DOHH2 (cell line): ENCODE measurements around the gene TEX14.

ENCODE experiments used
- CTCF ChIP-seq: fragments of 200-600 bp; sonication (generic); IDR thresholded peaks from one replicate; pipeline ENCODE4 v1.5.1; 2014; ENCODE audit warnings: antibody characterized with exemption, mild to moderate bottlenecking, low read depth, low read length; ENCODE audit not compliant: poor library complexity, severe bottlenecking
- EZH2phosphoT487 ChIP-seq: fragments of 200-600 bp; sonication (generic); IDR thresholded peaks from 2 replicates; pipeline ENCODE4 v1.6.1; 2017; ENCODE audit warnings: borderline replicate concordance, mild to moderate bottlenecking, antibody characterized with exemption, low read length, moderate library complexity, mixed read lengths

DNA sequence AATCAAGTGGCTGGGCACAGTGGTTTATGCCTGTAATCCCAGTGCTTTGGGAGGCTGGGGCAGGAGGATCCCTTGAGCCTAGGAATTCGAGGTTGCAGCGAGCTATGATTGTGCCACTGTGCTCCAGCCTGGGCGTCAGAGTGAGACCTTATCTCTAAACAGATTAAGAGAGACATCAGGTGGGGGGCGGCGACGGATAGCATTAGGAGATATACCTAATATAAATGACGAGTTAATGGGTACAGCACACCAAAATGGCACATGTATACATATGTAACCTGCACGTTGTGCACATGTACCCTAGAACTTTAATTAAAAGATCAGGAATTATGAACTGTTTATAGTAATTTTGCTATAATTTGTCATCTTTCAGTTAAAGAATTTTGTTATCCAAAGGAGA is 10.9 kb upstream of the TEX14 start:
- TF ChIP-seq CTCF (no peak), EZH2phosphoT487 (no peak)
